GM21786 (cell line): ENCODE measurements around the gene GRIK1.

Source experiments
- ATAC-seq: cut with Tn5 transposase; IDR thresholded peaks from one replicate; pipeline ENCODE4 v1.9.1; 2021; ENCODE audit not compliant: unreplicated experiment

GRIK1 gene

GRCh38 chr21:29829564-29830275, 110.1 kb downstream of the GRIK1 start:
- no peak for ATAC-seq

- ATAC-seq = no peak
These were observed 112.1 kb downstream of the GRIK1 start for GRCh38 chr21:29827647-29828046.

DNA sequence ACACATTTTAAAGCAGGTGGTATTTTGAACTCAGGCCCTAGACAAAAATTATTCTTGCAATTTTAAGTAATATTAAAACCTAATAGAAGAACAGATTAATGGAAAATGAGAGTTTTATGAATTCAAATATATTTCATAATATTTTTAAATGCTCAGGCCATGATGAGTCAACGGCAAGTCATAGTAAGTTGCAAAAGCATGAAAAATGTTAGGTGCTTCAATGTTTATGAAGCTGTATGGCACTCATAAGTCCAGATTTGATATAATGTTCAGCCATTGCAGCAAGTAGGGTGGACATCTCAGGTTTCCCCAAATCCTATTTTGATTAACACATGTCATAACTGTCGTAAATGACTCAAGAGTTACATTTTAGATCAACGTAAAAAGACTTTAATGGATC, 112.6 kb downstream of the GRIK1 start:
- ATAC-seq = no peak

DNA sequence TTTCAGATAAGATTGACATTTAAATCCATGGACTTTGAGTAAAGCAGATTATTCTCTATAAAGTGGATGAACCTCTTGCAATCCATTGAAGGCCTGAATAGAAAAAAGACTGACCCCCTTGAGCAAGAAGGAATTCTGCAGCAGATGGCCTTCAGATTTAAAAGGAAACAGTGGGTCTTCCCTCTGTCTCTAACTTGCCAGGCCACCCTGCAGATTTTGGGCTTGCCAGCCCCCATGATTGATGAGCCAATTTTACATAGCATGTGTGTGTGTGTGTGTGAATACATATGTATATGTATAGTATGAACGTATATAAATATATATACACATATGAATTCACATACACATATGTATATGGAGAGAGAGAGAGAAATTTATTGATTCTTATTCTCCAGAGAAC, 113.4 kb downstream of the GRIK1 start:
- no peak for ATAC-seq

DNA sequence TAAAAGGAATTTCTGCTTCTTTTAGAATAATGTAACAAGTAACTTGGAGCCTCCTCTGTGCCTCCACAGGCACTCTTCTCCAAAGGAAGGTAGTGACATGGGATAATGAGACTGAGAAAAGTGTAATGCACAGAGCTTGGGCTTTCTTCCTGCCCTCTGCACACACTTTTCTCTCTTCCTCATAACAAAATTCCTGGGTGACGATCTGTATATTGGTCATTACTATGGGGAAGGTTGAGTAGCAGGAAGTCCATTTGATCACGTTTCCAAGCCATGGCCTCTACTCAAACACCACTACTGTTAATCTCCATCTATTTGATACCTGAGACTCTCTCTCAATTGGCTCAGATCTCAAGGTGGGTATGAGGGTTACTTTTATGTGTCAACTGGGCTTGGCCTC, 113.9 kb downstream of the GRIK1 start:
- ATAC-seq = no peak

- no peak for ATAC-seq
These were observed 114.5 kb downstream of the GRIK1 start for GRCh38 chr21:29825345-29825744.

DNA sequence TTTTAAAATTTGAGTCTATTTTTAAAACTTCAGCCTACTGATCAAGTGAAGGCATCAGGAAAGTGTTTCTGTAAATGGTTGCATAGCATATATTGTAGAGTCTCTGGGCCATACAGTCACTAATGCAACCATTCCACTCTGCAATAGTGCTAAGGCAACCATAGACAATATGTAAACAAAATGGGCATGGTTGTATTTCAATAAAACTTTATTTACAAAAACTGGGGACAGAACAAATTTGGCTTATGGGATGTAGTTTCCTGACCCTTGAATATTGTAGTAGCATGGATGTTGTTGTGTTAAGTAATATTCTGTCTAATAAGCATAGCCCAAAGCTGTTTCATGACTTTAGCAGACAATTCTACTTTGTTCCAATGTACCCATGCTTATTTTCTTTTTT, 117.7 kb downstream of the GRIK1 start:
- no peak for ATAC-seq

DNA sequence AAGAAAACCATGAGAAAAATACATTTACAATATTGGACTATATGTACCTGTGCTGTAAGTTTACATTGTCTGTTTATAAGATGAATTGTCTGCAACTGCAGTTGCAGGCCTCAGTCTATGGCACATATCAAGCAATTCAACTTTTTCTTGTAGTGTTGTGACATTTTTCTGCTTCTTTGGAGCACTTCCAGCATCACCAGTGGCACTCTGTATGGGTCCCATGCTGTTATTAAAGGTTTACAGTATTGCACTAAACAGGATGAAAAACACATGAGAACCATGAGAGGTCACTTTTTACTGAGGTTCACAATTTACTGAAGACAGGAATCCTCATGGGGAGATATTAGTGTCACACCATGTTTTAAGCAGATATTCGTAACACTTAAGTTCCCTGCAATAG, 118.6 kb downstream of the GRIK1 start:
- no peak for ATAC-seq

DNA sequence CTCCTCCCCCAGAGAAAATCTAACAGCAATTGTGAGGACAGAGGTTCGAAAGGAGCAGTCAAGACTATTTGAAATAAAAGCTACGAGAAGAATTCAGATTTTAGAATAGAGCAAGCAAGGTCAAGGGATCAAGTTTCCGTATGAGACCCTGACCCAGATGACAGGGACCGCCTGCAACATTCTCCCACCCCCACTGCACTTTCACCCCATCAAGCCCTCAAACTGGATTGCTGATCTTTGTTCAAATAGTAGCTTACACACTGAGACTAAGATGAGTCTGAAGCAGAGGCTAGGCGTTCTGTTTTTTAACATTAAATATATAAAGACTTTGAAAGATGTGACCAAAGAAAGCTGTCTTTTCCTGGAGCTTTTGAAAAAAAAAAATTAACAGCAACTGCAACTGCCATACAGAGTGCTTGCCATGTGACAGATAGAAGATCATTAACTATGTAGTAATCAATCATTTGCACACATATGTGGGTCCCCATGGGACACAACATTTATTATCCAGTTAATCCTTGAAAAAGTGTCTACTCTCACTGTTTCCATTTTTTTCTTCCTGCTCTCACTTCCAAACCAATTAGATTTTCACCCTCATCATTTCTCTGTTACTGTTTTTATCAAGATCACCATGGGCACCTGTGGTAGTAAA, 120.0 kb downstream of the GRIK1 start:
- no peak for ATAC-seq

DNA sequence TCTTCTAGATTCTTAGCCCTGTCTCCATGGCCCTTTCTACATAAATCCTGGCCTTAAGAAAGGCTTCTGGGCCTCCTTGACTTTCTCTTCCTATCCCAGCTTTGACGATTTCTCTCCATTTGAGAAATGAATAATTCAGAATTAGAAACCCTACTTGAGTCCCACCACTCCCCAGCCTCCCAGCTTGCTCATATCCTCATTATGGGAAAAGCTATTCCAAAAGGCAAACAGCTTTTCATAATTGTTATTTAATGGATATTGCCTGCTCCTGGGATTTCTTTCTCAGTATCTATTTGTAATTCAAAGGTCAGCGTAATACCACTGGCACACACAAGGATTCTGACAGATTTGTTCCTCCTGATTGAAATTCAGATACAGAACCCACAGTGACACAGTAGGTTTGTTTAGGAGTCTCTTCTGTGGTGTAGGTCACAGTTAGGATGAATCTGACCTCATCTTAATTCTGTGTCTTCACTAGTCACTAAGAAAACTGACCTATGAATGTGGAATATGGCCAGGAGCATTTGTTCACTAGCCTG, 121.3 kb downstream of the GRIK1 start:
- ATAC-seq = no peak

- ATAC-seq = no peak
These were observed 122.3 kb downstream of the GRIK1 start for GRCh38 chr21:29817450-29817849.

- ATAC-seq = no peak
These were observed 126.8 kb downstream of the GRIK1 start for GRCh38 chr21:29812947-29813346.

- ATAC-seq = no peak
These were observed 128.9 kb downstream of the GRIK1 start for GRCh38 chr21:29810871-29811270.

DNA sequence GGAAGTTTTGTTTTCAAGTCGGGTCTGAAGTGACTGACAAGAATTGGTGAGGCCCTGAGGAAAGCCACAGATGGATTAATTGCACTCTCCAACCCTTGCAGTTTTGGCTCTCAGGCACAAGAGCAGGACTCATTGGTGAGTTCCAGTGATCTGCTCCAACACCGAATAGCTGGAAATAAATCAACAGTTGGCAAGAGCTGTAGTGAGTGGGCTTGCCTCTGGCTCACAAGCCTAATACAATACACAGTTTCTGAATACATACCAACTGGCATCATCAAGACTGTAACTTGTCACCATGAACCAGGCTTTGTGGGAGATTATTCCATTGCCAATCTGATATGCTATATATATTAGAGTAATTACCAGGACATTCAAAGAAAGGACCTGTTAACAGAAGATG, 131.6 kb downstream of the GRIK1 start:
- no peak for ATAC-seq

GRCh38 chr21:29805105-29805504, 134.7 kb downstream of the GRIK1 start:
- ATAC-seq = no peak

GRCh38 chr21:29803191-29803590, 136.6 kb downstream of the GRIK1 start:
- ATAC-seq = no peak

GRCh38 chr21:29801122-29801521, 138.7 kb downstream of the GRIK1 start:
- ATAC-seq = no peak

GRCh38 chr21:29800056-29800455, 139.7 kb downstream of the GRIK1 start:
- no peak for ATAC-seq

- ATAC-seq = no peak
These were observed 141.0 kb downstream of the GRIK1 start for GRCh38 chr21:29798840-29799239.

GRCh38 chr21:29797155-29797554, 142.6 kb downstream of the GRIK1 start:
- ATAC-seq = no peak

- no peak for ATAC-seq
These were observed 146.1 kb downstream of the GRIK1 start for GRCh38 chr21:29793712-29794111.

DNA sequence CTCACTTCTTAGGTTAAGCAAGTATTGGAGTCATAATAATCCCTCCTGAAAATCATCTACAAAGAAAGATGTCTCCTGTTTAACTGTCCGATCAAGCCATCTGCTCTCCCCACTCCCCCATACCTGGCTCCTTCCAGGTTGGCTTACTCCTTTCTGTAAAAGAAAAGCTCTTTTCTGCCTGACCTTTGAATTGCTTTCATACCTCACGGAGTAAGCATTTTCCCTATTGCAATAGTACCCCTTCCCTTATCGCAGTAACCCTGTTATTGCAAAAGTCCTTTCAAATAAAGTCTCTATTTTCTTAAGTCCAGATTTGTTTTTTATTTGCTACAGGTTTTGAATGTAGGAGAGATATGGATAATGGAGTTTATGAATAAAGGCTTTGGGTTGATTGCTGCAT, 150.4 kb downstream of the GRIK1 start:
- no peak for ATAC-seq

DNA sequence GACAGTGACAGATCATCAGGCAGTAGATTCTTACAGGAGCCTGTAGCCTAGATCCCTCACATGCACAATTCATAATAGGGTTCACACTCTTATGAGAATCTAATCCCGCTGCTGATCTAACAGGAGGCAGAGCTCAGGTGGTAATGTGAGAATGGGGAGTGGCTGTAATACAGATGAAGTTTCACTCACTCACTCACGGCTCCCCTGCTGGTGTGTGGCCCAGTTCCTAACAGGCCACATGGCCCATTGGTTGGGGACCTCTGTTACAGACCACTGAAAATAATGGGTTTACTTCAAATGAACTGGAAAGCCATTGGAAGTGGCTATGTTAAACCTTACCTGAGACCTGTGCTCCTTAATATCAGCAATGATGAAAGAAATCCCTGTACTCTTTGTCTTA, 151.0 kb downstream of the GRIK1 start:
- ATAC-seq = no peak
